K562 (cell line): ENCODE results near the gene TXNRD1. TPM values are rescaled to one million over a fixed set of nuclear protein-coding genes. Genes with fewer than 3 reads are reported as not detected.

Experiments
- ARID1B ChIP-seq: fragments of 450-650 bp; IDR thresholded peaks from 2 replicates; pipeline ENCODE4 v1.6.1; 2016; ENCODE audit warnings: antibody characterized with exemption, mild to moderate bottlenecking, inconsistent platforms
- BRCA1 ChIP-seq, 2 experiments: fragments of 450-650 bp in 1 of 2; sonication (generic) in 1 of 2; formaldehyde crosslinking in 1 of 2; IDR thresholded peaks; 2 replicates each; pipeline versions ENCODE4 v1.5.0 to v1.6.1; 2017 to 2020; ENCODE audit warnings: mild to moderate bottlenecking in 1 of 2, missing genetic modification reagents in 1 of 2
- FOSL1 ChIP-seq: fragments of 200-800 bp; sonication (Bioruptor generic); conservative IDR thresholded peaks from 2 replicates; pipeline ENCODE4 v1.6.1; 2016; ENCODE audit warnings: missing genetic modification characterization, missing compliant biosample characterization
- HDAC8 ChIP-seq: fragments of 450-650 bp; IDR thresholded peaks from 2 replicates; pipeline ENCODE4 v1.6.1; 2016; ENCODE audit warnings: mild to moderate bottlenecking, missing genetic modification characterization, moderate library complexity, missing compliant biosample characterization
- L3MBTL2 ChIP-seq: fragments of 450-650 bp; IDR thresholded peaks from 2 replicates; pipeline ENCODE4 v1.6.1; 2016; ENCODE audit warnings: mild to moderate bottlenecking, moderate library complexity
- NBN ChIP-seq: fragments of 450-650 bp; IDR thresholded peaks from 2 replicates; pipeline ENCODE4 v1.6.1; 2016; ENCODE audit warnings: low read depth, mild to moderate bottlenecking
- SMARCE1 ChIP-seq: fragments of 450-650 bp; IDR thresholded peaks from 2 replicates; pipeline ENCODE4 v1.7.1; 2016; ENCODE audit warnings: mild to moderate bottlenecking
- TAF7 ChIP-seq: fragments of 450-650 bp; IDR thresholded peaks from 2 replicates; pipeline ENCODE4 v1.6.1; 2016; ENCODE audit warnings: missing genetic modification characterization, missing compliant biosample characterization
- ZNF253 ChIP-seq: fragments of 250-450 bp; sonication (Bioruptor Pico); conservative IDR thresholded peaks from 2 replicates; pipeline ENCODE4 v1.6.1; 2021; ENCODE audit warnings: mild to moderate bottlenecking
- ZNF696 ChIP-seq: fragments of 250-450 bp; sonication (Bioruptor Pico); conservative IDR thresholded peaks from 2 replicates; pipeline ENCODE4 v1.4.0; 2020; ENCODE audit warnings: mild to moderate bottlenecking, moderate library complexity
- polyA plus RNA-seq, 8 experiments: library from polyadenylated mRNA; depleted of rRNA in 4 of 8; stranded (reverse) in 5 of 8; unstranded in 3 of 8; fragments of >200 nt; fragmentation: Nextera tagmentation in 2 of 8; fragmentation: Illumina TruSeq in 1 of 8; extraction: Ambion mirVana in 2 of 8; extraction: Trizol in 1 of 8; gene quantifications; 2 replicates each; pipeline versions ENCODE4 v1.2.1 to v1.2.3, GENCODE V29; 2011 to 2014; ENCODE audit warnings: inconsistent platforms in 1 of 8, missing spikeins in 1 of 8
- total RNA-seq, 7 experiments: library from RNA; depleted of rRNA in 6 of 7; stranded (reverse); fragments of >200 nt in 6 of 7; fragmentation: Illumina TruSeq in 2 of 7; extraction: Trizol in 2 of 7; gene quantifications; 2 replicates each; pipeline versions ENCODE4 v1.2.1 to v1.2.3, GENCODE V29; 2011 to 2021; ENCODE audit warnings: low replicate concordance in 1 of 7
- TF ChIP-seq, protein P1 (sequence below), 2 experiments: fragments of 450-650 bp; formaldehyde crosslinking in 1 of 2; IDR thresholded peaks; 2 replicates each; pipeline versions ENCODE4 v1.4.0 to v1.6.1; 2014 to 2020; ENCODE audit warnings: mild to moderate bottlenecking in 2 of 2, borderline replicate concordance in 1 of 2, low read depth in 1 of 2
- TF ChIP-seq, protein P2 (sequence below), 2 experiments: fragments of 450-650 bp; conservative IDR thresholded peaks; 2 replicates each; pipeline ENCODE4 v1.6.1; 2017; ENCODE audit warnings: mild to moderate bottlenecking in 2 of 2, moderate library complexity in 2 of 2
- TF ChIP-seq, protein P3 (sequence below): fragments of 450-650 bp; formaldehyde crosslinking; IDR thresholded peaks from 2 replicates; pipeline ENCODE4 v1.4.0; 2020; ENCODE audit warnings: mild to moderate bottlenecking, moderate library complexity

Gene TXNRD1
- total and polyA plus RNA-seq, 9 of the 15 experiments (the other 6 are each of a cell fraction or from before 2014, with no cell fraction given), result 107 to 189 (median 146) TPM

DNA sequence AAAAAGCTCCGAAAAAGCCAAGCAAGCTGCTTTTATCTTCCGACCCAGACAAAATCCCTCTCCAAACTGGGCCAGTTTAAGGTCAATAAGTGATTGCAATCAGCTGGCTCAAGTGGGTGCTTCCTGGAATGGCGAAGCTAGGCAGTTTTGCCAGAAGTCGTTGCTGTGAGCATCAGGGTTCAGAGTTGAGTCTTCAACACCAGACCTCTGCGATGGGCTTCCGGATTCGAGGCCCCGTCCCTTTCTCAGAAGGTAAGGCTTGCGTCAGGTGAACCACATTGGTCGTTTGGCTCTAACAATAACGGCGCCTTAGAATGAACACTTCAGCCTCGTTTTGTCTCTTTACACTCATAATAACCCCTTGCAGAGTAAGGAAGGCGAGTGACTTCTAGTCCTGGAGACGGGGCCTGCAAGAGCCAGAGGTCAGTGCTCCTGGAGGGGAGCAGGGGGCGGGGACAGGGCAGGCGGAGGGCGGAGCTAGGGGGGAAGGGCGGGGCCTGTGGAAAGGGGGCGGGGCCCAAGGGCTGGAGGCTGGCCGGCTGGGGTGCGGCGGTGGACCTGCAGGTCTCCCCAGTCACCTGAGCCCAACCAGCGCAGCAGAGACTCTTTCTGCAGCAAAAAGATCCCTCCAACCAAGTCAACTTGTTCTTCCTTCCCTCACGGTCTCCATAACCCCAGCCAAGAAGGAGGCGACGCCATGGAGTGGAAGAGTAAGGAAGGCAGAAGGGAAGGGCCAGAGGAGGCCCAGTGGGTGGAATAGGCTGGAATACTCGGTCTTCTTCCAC lies 43.6 kb upstream of the TXNRD1 start (continued):
- TF ChIP-seq, protein P1, sequence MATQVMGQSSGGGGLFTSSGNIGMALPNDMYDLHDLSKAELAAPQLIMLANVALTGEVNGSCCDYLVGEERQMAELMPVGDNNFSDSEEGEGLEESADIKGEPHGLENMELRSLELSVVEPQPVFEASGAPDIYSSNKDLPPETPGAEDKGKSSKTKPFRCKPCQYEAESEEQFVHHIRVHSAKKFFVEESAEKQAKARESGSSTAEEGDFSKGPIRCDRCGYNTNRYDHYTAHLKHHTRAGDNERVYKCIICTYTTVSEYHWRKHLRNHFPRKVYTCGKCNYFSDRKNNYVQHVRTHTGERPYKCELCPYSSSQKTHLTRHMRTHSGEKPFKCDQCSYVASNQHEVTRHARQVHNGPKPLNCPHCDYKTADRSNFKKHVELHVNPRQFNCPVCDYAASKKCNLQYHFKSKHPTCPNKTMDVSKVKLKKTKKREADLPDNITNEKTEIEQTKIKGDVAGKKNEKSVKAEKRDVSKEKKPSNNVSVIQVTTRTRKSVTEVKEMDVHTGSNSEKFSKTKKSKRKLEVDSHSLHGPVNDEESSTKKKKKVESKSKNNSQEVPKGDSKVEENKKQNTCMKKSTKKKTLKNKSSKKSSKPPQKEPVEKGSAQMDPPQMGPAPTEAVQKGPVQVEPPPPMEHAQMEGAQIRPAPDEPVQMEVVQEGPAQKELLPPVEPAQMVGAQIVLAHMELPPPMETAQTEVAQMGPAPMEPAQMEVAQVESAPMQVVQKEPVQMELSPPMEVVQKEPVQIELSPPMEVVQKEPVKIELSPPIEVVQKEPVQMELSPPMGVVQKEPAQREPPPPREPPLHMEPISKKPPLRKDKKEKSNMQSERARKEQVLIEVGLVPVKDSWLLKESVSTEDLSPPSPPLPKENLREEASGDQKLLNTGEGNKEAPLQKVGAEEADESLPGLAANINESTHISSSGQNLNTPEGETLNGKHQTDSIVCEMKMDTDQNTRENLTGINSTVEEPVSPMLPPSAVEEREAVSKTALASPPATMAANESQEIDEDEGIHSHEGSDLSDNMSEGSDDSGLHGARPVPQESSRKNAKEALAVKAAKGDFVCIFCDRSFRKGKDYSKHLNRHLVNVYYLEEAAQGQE (IDR thresholded peaks at IDR 0.05; ENCODE audit: borderline replicate concordance), result no peak
- TF ChIP-seq, protein P1 (CRISPR knock-in tag; IDR thresholded peaks at IDR 0.05; ENCODE audit: low read depth), result peak; percentile 24; the same call in 1 of the 2 replicates
- TF ChIP-seq FOSL1 (tag) (peak; percentile 46; the same call in 1 of the 2 replicates), TAF7 (tag) (0 out of 2 replicates have a peak, but pooled peaks have one; percentile 47), HDAC8 (peak; percentile 52; the same call in 1 of the 2 replicates), ZNF696 (CRISPR knock-in tag) (no peak), L3MBTL2 (peak; percentile 80), ARID1B (peak; percentile 83), SMARCE1 (0 out of 2 replicates have a peak, but pooled peaks have one; percentile 53), BRCA1 (IDR thresholded peaks at IDR 0.05) (no peak), BRCA1 (CRISPR knock-in tag; IDR thresholded peaks at IDR 0.05) (no peak), NBN (peak; percentile 75; the same call in 1 of the 2 replicates), ZNF253 (no peak)
- TF ChIP-seq, protein P2, sequence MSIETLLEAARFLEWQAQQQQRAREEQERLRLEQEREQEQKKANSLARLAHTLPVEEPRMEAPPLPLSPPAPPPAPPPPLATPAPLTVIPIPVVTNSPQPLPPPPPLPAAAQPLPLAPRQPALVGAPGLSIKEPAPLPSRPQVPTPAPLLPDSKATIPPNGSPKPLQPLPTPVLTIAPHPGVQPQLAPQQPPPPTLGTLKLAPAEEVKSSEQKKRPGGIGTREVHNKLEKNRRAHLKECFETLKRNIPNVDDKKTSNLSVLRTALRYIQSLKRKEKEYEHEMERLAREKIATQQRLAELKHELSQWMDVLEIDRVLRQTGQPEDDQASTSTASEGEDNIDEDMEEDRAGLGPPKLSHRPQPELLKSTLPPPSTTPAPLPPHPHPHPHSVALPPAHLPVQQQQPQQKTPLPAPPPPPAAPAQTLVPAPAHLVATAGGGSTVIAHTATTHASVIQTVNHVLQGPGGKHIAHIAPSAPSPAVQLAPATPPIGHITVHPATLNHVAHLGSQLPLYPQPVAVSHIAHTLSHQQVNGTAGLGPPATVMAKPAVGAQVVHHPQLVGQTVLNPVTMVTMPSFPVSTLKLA (conservative IDR thresholded peaks at IDR 0.05), result peak in 1 of 2 experiments; percentile 39; a peak in 1 of 4 replicates
- TF ChIP-seq, protein P3, sequence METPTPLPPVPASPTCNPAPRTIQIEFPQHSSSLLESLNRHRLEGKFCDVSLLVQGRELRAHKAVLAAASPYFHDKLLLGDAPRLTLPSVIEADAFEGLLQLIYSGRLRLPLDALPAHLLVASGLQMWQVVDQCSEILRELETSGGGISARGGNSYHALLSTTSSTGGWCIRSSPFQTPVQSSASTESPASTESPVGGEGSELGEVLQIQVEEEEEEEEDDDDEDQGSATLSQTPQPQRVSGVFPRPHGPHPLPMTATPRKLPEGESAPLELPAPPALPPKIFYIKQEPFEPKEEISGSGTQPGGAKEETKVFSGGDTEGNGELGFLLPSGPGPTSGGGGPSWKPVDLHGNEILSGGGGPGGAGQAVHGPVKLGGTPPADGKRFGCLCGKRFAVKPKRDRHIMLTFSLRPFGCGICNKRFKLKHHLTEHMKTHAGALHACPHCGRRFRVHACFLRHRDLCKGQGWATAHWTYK (CRISPR knock-in tag), result no peak
- TF ChIP-seq, all 486 proteins: peak for 89
